Activated T-helper 1 cell treated with anti-CD3 and anti-CD28 coated beads, Interleukin-12 subunit alpha, Interleukin-12 subunit beta, Interleukin-2, Interleukin-4 antibody, amounts not matched to agents 30 ng/mL and 10 ng/mL and 1 ng/mL, durations not matched to agents 14 hours and 24 hours and 36 hours (primary cell): Measurements from ENCODE around the gene TSPAN18. TPM values are rescaled to one million over a fixed set of nuclear protein-coding genes. Genes with fewer than 3 reads are reported as not detected.

Experiments
- DNase-seq: peaks from one replicate; pipeline ENCODE4 v3.0.0; 2021; ENCODE audit warnings: low spot score
- H3K27ac Mint-ChIP-seq: one replicate; pipeline ENCODE4 v1.8.0; 2021; ENCODE audit warnings: mild to moderate bottlenecking, mixed read lengths
- H3K27me3 Mint-ChIP-seq: one replicate; pipeline ENCODE4 v1.8.0; 2022; ENCODE audit warnings: mild to moderate bottlenecking, moderate library complexity, mixed read lengths; ENCODE audit not compliant: insufficient read depth
- H3K36me3 Mint-ChIP-seq: one replicate; pipeline ENCODE4 v1.8.0; 2021; ENCODE audit warnings: low read depth, mixed read lengths
- H3K4me1 Mint-ChIP-seq: one replicate; pipeline ENCODE4 v1.8.0; 2021; ENCODE audit warnings: low read depth, mixed read lengths
- H3K4me3 Mint-ChIP-seq: one replicate; pipeline ENCODE4 v1.8.0; 2021; ENCODE audit warnings: mild to moderate bottlenecking, moderate library complexity, mixed read lengths
- H3K9me3 Mint-ChIP-seq: one replicate; pipeline ENCODE4 v1.8.0; 2021; ENCODE audit warnings: mixed read lengths
- intact Hi-C: fragments of 100-400 bp; cut with micrococcal nuclease; formaldehyde crosslinking; loops from one replicate; pipeline ENCODE4 v1.15.1; 2024
- total RNA-seq: library from RNA; stranded (reverse); gene quantifications from 2 replicates; pipeline ENCODE4 v1.2.3, GENCODE V29; 2022

The TSPAN18 gene
- total RNA-seq, 1 donor from 2014 or later = 1.7 TPM

- Mint-ChIP-seq H3K27me3 (peaks cover 24% of the 10 kb centered on the region), H3K4me1 (peaks cover 7% of the 10 kb centered on the region), H3K27ac (no peak overlapping the region), H3K4me3 (no peak overlapping the region), H3K36me3 (peaks cover 2% of the 10 kb centered on the region), H3K9me3 (no peaks in the 10 kb centered on the region)
- intact Hi-C loops = no loop called here
- no peak for DNase-seq
Measured at GRCh38 chr11:44854086-44854485, 127.3 kb downstream of the TSPAN18 start.

DNA sequence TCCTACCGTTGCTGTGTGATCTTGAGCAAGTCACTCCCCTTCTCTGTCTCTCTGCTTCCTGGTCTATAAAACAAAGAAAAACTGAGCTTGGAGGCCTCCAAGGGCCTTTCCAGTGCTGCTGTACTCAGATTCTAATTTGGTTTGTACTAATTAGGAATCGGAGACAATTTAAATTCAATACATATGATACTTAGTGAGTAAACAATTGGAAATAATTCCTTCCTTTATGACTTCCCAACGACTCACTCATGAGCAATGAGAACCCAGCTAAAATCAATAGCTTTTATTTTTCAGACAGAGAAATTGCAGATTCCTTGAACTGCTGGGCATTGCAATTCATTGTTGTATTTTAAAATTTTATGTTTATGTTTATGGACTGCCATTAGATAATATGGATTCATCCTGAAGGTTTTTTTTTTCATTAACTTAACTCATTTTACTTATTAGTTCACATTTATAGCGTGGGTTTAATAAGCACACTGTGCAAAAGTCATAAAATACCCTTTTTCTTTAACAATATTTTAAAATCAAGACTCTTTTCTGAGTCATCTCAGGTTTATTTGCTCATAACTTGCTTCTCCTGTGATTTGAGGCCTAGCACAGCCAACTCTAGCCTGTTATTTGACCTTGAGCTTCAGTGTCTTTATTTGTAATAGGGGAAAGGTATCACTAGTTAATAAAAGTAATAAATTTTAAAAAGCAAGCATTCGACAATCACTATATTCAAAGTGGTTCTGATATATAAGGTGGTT lies 128.2 kb downstream of the TSPAN18 start:
- no peak overlapping the region for H3K27ac Mint-ChIP-seq
- H3K36me3 Mint-ChIP-seq = peaks cover 2% of the 10 kb centered on the region
- peaks cover 32% of the 10 kb centered on the region for H3K27me3 Mint-ChIP-seq
- peaks cover 7% of the 10 kb centered on the region for H3K4me1 Mint-ChIP-seq
- no peak overlapping the region for H3K4me3 Mint-ChIP-seq
- H3K9me3 Mint-ChIP-seq = no peaks in the 10 kb centered on the region
- DNase-seq = no peak
- intact Hi-C loops = no loop called here

DNA sequence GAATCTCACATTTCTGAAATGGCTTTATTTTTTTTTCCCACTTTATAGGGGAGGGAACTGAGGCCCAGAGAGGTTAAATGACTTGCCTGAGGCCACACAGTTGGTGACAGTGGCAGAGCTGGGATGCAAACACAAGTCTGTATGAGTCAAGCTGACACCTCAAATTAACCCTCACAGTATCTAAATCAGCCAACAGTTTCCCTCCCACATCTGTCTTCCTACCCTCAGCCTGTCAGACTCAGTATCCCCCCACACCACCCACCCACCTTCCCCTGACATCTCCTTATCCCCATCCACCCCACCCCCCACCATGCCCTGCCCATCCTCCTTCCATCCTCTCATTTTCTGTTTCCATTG lies 128.7 kb downstream of the TSPAN18 start:
- Mint-ChIP-seq H3K4me3 (no peak overlapping the region), H3K27ac (peak overlapping the region; percentile 36), H3K4me1 (peaks cover 7% of the 10 kb centered on the region), H3K36me3 (peaks cover 2% of the 10 kb centered on the region), H3K9me3 (no peaks in the 10 kb centered on the region), H3K27me3 (peaks cover 38% of the 10 kb centered on the region)
- intact Hi-C loops = no loop called here
- no peak for DNase-seq

DNA sequence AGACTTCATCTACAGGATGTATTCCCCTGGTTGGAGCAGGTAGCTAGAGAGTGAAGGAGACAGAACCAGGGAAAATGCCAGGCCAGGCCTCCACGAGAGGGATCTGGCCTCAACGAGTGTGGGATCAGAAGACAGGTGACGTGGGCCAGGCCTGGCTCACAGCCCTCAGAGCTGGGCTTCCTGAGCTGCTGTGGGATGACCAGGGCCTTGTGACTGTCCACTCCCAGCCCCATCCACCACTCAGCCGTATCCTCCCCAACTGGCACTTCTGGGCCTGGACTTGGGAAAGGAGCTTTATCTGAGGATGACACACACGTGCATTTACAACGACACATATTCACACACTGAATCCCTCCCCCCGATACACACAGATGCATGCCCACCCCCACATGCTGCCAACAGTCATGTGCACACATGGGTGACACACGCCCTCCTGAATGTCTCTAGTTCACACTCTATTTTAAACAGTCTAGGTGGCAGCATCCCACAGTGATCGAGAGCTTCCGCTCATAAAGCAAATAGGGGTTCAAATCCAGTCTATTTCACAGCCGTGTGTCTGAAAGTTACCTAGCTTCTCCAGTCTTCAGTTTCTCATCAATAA lies 130.8 kb downstream of the TSPAN18 start:
- Mint-ChIP-seq H3K36me3 (peaks cover 2% of the 10 kb centered on the region), H3K4me1 (peaks cover 23% of the 10 kb centered on the region), H3K4me3 (no peak overlapping the region), H3K27me3 (peaks cover 38% of the 10 kb centered on the region), H3K9me3 (no peaks in the 10 kb centered on the region), H3K27ac (no peak overlapping the region)
- intact Hi-C loops = no loop called here
- no peak for DNase-seq

GRCh38 chr11:44858796-44859527 lies 132.2 kb downstream of the TSPAN18 start:
- intact Hi-C loops = no loop called here
- DNase-seq = no peak
- H3K36me3 Mint-ChIP-seq = peaks cover 2% of the 10 kb centered on the region
- peaks cover 28% of the 10 kb centered on the region for H3K4me1 Mint-ChIP-seq
- no peak overlapping the region for H3K4me3 Mint-ChIP-seq
- peaks cover 45% of the 10 kb centered on the region for H3K27me3 Mint-ChIP-seq
- no peak overlapping the region for H3K27ac Mint-ChIP-seq
- H3K9me3 Mint-ChIP-seq = no peaks in the 10 kb centered on the region

- intact Hi-C loops = no loop called here
- Mint-ChIP-seq H3K4me3 (no peak overlapping the region), H3K36me3 (peaks cover 2% of the 10 kb centered on the region), H3K27ac (no peak overlapping the region), H3K4me1 (peaks cover 28% of the 10 kb centered on the region), H3K9me3 (no peaks in the 10 kb centered on the region), H3K27me3 (peaks cover 45% of the 10 kb centered on the region)
- no peak for DNase-seq
Measured at GRCh38 chr11:44859528-44859925, 132.8 kb downstream of the TSPAN18 start.

- H3K4me3 Mint-ChIP-seq = no peak overlapping the region
- H3K9me3 Mint-ChIP-seq = no peaks in the 10 kb centered on the region
- peaks cover 52% of the 10 kb centered on the region for H3K27me3 Mint-ChIP-seq
- H3K4me1 Mint-ChIP-seq = peaks cover 23% of the 10 kb centered on the region
- H3K36me3 Mint-ChIP-seq = peaks cover 2% of the 10 kb centered on the region
- no peak for DNase-seq
- intact Hi-C loops = no loop called here
- H3K27ac Mint-ChIP-seq = no peak overlapping the region
Measured at GRCh38 chr11:44860346-44860745, 133.6 kb downstream of the TSPAN18 start.

- intact Hi-C loops = loop anchor here (1.0 to 2.0 kb wide), 5 partner anchors 135 to 297 kb away; partner anchors contain the start of genes CD82 and PRDM11
- Mint-ChIP-seq H3K27me3 (peaks cover 57% of the 10 kb centered on the region), H3K36me3 (peaks cover 2% of the 10 kb centered on the region), H3K9me3 (no peaks in the 10 kb centered on the region), H3K4me1 (peaks cover 21% of the 10 kb centered on the region), H3K27ac (peak overlapping the region; percentile 68), H3K4me3 (no peak overlapping the region)
- DNase-seq = peak; percentile 76
Measured at GRCh38 chr11:44861849-44862557, 135.2 kb downstream of the TSPAN18 start.

- H3K36me3 Mint-ChIP-seq = peaks cover 2% of the 10 kb centered on the region
- no peak for DNase-seq
- intact Hi-C loops = loop anchor here (1.0 to 2.0 kb wide), 5 partner anchors 135 to 298 kb away; partner anchors contain the start of genes CD82 and PRDM11
- H3K27me3 Mint-ChIP-seq = peaks cover 56% of the 10 kb centered on the region
- H3K27ac Mint-ChIP-seq = peak overlapping the region; percentile 68
- peaks cover 21% of the 10 kb centered on the region for H3K4me1 Mint-ChIP-seq
- no peaks in the 10 kb centered on the region for H3K9me3 Mint-ChIP-seq
- no peak overlapping the region for H3K4me3 Mint-ChIP-seq
Measured at GRCh38 chr11:44862558-44863101, 135.9 kb downstream of the TSPAN18 start.

GRCh38 chr11:44863231-44863630 lies 136.5 kb downstream of the TSPAN18 start:
- H3K36me3 Mint-ChIP-seq = no peaks in the 10 kb centered on the region
- intact Hi-C loops = loop anchor here (2.0 kb wide), 3 partner anchors 240 to 298 kb away; partner anchors contain the start of gene CD82
- H3K27me3 Mint-ChIP-seq = peaks cover 51% of the 10 kb centered on the region

GRCh38 chr11:44865866-44866272 lies 139.1 kb downstream of the TSPAN18 start:
- H3K36me3 Mint-ChIP-seq = peaks cover 3% of the 10 kb centered on the region
- H3K4me3 Mint-ChIP-seq = no peak overlapping the region
- DNase-seq = no peak
- intact Hi-C loops = no loop called here
- H3K27ac Mint-ChIP-seq = no peak overlapping the region
- H3K9me3 Mint-ChIP-seq = peaks cover 3% of the 10 kb centered on the region
- peaks cover 37% of the 10 kb centered on the region for H3K27me3 Mint-ChIP-seq
- H3K4me1 Mint-ChIP-seq = peaks cover 21% of the 10 kb centered on the region

More at GRCh38 chr11:44863231-44863630, 136.5 kb downstream of the TSPAN18 start:
- DNase-seq = no peak
- H3K4me1 Mint-ChIP-seq = peaks cover 21% of the 10 kb centered on the region
- H3K27ac Mint-ChIP-seq = no peak overlapping the region
- H3K9me3 Mint-ChIP-seq = no peaks in the 10 kb centered on the region
- H3K4me3 Mint-ChIP-seq = no peak overlapping the region

DNA sequence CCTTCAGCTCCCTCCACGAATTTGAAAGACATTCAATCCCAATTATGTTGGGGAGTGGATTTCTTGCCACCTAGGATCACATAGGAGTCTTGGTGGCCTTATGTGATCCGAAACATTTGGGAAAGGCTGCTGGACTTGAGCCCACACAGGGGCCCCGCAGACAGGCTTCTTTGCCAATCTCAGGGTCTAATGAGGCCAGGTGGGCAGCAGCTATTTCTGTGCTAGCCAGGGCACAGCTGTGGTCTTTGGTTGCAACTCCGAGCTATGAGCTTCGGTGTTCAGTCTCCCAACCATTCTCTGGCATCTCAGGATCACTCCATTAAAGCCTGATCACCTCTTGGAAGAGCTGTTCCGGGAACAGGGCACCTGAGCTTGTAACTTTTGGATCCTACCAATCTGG lies 139.5 kb downstream of the TSPAN18 start:
- H3K9me3 Mint-ChIP-seq = peaks cover 7% of the 10 kb centered on the region
- H3K27me3 Mint-ChIP-seq = peaks cover 37% of the 10 kb centered on the region
- peaks cover 17% of the 10 kb centered on the region for H3K4me1 Mint-ChIP-seq
- no peak for DNase-seq
- intact Hi-C loops = no loop called here
- no peak overlapping the region for H3K27ac Mint-ChIP-seq
- no peak overlapping the region for H3K4me3 Mint-ChIP-seq
- peaks cover 3% of the 10 kb centered on the region for H3K36me3 Mint-ChIP-seq
